ENCODE measurements around the gene MVD. TPM values are rescaled to one million over a fixed set of nuclear protein-coding genes. Genes with fewer than 3 reads are reported as not detected.
"Not testable (repeated sequence)": the region's sequence is repeated elsewhere in the genome, so short reads cannot be mapped to it uniquely, and the experiment has no call there.

The MVD gene
- total RNA-seq, 1 donor from 2014 or later = 24.0 TPM

DNA sequence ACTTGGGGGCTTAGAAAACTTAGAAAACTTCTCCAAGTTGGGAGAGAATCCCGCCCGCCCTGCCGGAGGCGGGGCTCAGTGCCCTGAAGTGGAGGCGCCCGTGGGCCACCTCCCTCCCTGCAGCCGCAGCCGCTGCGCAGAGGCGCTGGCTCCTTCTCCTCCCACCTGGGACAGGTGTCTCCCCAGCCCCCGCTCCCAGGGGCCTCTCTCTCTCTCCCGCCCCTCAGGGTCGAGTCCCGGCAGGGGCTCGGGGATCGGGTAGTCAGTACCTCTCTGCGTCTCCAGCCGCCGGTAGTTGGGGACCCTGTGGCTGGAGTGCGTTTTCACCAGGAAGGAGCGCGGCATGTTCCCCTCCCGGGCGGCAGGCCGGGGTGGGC, 23.2 kb upstream of the MVD start:
- no peak for DNase-seq (ENCODE audit: missing footprints)
- peak; percentile 32 for ATAC-seq
- intact Hi-C loops (cut with DNase I) = no loop called here

DNA sequence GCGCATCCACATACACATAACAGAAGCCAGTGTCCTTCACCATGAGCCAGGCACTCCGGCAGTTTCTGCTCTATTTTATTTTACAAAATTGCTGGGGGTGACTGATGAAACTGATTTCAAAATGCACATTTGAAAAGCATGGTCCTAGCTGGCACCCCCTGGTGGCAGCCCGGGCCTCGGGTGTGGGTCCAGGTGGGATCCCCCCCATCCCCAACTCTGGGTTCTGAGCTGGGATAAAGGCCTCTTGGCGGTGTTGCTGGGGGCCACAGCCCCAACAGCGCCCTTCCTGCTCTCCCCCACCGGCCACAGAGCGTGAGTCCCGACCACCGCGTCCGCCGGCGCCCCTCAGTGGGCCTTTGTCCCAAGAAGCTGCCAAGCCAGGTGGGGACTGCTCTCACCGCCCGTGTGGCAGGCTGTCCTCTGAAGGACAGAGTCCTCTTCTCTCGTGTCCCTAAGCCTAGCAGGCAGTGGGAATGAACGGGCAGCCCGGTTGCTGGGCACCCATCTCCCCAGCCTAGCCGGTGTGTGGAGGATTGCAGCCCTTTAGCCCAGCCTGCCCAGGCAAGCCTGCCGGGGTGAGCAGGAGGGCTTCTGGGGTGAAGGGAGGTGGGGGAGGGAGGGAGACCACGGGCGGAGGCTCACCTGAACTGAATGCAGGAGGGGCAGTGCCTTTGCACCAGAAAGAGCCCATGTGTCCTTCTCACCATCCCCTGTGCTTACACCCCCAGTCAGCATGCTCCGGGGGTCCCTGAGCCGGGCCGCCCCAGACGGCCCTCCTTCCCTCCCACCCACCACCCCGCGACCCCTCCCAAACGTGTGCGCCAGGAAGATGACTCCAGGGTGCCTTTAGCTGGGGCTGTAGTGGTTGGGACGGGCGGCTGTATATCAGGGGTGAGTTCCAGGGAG, 22.5 kb upstream of the MVD start:
- DNase-seq (ENCODE audit: missing footprints) (no peak), ATAC-seq (peak; percentile 15)
- intact Hi-C loops (cut with DNase I) = no loop called here

DNA sequence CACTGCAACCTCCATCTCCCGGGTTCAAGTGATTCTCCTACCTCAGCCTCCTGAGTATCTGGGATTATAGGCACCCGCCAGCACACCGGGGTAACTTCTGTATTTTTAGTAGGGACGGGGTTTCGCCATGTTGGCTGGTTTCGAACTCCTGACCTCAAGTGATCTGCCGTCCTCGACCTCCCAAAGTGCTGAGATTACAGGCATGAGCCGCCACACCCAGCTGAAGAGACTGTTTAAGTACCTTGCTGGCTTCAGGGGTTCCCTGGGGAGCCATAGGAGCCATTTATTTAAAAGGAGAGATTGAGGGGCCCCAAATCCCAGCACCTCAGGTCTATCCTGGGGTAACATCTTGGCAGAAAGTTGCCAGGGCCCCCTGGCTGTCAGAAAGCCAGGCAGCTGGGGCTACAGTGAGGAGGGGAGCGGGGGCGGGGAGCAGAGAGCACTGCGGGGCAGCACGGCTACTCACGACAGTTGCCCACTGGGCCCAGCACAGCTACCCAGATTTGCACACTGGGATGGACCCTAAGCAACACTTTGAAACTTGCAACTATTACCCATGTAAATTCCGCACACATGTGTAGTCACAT, 21.8 kb upstream of the MVD start:
- intact Hi-C loops (cut with DNase I) = no loop called here
- no peak for DNase-seq (ENCODE audit: missing footprints)

DNA sequence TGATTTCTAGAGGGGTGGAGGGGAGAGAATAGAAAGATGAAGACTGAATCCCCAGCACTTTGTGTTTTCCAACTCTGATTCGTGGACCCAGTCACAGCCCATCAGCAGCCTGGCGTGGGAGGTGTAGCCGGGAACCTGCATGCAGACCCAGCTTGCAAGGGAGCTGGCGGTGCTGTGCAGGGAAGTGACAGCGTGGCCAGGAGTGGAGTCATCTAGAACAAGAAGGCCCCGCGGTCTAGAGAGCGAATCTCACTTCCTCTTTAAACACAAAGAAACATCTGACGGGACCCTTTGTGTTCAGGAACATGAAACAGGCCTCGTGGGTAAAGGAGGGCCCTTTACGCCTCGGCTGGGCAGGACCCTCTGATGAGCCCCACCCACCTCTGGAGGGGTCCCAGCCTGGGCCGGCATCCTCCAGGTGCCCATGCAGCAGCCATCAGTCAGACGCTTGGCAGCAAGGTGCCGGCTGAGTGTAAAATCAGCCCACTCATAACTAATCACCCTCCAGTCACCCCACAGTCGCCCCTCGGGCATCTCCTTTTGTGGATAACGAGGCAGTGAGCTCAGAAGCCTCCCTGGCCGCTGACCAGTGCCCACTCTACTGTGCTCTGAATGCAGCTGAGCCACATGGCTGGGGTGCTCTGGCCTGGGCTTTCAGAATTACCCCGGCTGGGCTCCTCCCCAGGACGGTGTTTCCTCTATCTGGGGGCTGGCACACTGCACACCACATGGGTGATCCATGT, 19.0 kb upstream of the MVD start:
- intact Hi-C loops (cut with DNase I) = no loop called here
- ATAC-seq (peak; percentile 20), DNase-seq (ENCODE audit: missing footprints) (peak; percentile 85)

More for the DNA sequence above, 21.8 kb upstream of the MVD start:
- no peak for ATAC-seq

DNA sequence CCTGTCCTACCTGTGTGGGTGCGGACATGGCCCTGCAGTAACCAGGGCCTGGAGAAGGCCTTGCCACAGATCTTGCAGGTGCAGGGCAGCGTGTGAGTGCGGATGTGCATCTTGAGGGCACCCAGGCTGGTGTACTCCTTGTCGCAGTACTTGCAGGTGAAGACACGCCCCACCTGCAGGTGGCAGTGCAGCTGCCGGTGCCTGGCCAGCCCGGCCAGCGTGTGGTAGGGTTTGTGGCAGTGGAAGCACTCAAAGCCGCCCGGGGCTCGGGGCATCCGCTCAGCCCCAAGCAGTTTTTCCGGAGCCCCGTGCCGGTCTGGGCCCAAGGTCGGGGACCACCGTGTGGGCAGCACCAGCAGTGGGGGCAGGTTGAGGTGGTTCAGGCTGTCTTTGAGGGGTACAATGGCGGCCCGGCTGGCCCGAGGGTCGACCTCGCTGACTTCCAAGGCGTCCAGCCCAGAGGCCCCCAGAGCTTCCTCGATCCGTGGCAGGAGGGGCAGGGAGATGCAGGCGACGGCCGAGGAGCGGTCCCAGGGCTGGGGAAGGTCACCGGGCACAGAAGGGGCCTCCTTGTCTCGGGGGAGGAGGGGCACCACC, 18.3 kb upstream of the MVD start:
- ATAC-seq = no peak
- DNase-seq (ENCODE audit: missing footprints) = no peak
- intact Hi-C loops (cut with DNase I) = no loop called here

DNA sequence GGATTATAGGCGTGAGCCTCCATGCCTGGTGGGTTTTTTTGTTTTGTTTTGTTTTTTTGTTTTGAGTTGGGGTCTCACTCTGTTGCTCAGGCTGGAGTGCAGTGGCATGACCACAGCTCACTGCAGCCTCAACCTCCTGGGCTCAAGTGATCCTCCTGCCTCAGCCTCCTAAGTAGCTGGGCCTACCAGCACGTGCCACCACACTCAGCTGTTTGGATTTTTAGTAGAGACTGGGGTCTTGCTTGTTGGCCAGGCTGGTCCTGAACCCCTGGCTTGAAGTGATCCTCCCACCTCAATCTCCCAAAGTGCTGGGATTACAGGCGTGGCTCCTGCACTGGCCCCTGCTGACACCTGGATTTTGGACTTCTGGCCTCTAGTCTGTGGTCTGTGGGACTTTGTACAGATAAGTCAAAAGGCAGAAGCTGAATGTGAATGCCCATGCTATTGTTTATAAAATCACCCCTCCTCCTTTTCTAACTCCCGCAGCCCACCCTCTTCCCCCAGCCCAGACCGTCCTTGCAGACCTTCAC, 17.7 kb upstream of the MVD start:
- intact Hi-C loops (cut with DNase I) = no loop called here
- DNase-seq (ENCODE audit: missing footprints) (no peak), ATAC-seq (no peak)

DNA sequence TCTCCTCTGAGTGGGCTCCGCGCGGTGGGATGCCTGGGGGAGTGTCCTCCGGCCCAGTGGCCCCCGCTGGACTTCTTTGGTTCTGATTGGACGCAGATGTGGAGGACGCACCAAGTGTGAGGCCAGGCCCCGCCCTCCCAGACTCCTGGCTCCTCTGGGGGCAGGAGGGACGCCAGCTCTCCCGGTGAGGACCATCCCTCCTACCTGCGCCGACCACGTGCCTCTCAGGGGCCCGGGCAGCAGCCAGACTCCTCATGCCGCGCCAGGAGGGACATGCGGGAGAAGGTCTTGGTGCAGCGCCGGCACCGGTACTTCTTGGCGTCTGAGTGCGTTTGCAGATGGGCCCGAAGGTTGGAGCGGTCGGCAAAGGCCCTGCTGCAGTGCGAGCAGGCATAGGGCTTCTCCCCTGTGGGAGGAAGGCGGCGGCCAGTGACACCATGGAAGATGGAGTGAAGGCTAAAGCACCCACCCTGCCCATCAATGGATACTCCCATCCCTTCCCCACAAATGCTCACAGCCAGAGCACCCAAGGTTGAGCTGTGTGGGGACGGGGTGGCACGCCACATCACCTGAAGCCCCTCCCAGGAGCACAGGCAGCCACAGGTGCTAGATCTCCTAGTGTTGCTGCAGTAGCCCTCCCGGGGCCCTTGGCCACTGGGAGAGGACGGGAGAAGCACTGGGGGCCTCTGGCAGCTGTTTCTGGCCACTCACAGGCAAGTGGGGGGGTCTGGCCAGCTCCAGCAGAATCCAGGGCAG, 15.5 kb upstream of the MVD start:
- intact Hi-C loops (cut with DNase I) = no loop called here
- DNase-seq (ENCODE audit: missing footprints) (no peak), ATAC-seq (no peak)

DNA sequence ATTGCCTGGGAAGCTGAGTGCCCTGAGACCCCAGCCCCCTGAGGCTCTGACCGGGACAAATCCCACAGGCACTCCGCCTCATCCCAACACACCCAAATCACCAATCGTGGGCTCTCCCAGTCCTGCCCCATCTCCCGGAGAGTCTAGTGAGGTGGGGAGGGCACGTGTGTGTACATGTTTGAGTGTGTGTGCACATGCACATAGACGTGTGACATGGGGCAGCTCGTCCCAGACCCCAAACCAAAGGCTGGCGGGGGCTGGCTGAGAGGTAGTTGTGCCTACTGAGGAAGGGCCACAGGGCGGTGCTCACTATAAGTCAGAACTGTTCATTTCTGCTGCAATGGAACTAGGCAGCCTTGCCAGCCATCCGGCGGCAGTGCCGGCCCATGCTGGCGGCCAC, 14.8 kb upstream of the MVD start:
- no peak for ATAC-seq
- no peak for DNase-seq (ENCODE audit: missing footprints)

DNA sequence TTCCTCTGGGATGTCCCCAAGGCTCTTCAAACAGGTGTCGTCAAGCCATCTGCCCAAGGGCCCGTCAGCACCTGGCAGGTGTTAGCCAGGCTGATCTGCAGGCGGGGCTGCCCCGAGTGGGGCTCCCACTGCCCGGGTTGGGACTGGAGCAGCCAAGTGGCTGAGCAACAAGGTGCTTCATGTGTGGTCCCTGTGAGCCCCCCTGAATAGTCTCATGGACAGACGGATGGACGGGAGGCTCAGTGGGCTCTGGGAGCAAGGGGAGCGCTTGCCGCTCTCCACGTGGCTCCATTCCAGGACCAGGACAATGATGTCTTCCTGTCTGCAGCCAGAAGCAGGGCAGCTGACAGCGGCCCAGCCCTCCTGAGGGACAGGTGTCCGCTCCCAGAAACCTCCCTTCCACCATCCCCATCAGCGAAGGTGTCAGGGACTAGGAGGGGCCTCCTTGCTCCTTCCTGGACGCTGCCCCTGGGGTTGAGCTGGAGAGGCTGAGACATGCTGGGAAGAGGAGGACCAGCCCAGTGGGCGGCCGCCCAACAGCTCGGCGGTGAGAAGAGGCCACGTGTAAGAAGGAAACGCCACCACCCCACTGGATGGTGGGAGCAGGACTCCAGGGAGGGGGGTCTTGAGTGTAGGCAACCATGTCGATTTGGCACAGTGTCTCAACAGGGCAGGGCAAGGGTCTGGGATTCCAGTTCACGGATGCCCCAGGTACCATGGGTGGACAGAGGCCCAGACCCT, 13.8 kb upstream of the MVD start:
- ATAC-seq = no peak
- DNase-seq (ENCODE audit: missing footprints) = no peak
- intact Hi-C loops (cut with DNase I) = no loop called here

More for the DNA sequence above, 14.8 kb upstream of the MVD start:
- intact Hi-C loops (cut with DNase I) = no loop called here

DNA sequence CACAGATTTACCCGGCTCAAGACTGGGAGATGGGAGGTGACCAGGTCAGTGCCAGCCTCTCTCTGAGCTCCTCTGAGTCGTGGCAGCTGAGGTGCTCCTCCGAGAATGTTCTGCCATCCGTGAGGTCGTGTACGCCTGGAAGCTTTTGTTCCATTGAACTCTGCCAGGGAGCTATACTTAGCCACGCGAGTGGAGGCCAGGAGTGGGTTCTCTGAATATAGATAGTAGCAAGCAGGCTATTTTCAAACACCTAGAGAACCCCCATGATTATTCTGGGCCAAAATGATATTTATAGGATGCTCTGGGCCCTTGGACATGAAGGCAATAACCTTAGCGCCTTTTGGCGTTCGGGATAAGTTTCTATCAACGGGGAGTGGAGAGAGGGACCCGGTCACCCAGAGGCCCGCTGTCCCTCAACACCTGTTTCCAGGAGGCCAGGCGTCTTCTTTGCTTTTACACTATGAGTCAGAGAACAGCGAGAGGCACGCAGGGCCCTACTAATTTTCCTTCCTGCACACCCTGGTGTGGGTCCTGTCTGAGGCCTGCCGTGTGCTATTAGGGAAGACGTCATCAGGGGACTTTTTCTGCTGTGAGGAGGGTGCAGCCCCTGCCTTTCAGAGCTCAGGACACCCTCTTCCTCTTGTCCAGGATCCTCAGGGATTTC, 11.0 kb upstream of the MVD start:
- no peak for DNase-seq (ENCODE audit: missing footprints)
- intact Hi-C loops (cut with DNase I) = no loop called here
- peak; percentile 88 for ATAC-seq

DNA sequence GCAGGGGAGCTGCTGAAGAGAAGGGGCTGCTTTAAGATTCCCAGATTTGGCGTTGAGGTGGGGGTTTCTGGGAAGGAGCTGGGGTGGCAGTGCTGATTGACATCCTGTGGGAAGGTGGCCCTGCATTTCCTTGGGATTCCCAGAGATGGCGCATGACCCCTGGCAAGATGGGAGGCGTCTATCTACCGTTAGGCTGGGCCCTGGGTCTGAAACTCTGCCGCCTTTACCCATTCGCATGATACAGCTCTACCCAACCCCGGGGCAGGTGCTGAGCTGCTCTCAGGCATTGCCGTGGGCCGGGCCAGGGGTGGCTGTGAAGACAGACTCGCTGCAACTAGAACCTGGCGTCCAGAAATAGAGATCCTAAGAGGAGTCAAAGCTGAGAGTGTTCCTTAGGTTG, 9.9 kb upstream of the MVD start:
- ATAC-seq (peak; percentile 21), DNase-seq (ENCODE audit: missing footprints) (no peak)
- intact Hi-C loops (cut with DNase I) = no loop called here

DNA sequence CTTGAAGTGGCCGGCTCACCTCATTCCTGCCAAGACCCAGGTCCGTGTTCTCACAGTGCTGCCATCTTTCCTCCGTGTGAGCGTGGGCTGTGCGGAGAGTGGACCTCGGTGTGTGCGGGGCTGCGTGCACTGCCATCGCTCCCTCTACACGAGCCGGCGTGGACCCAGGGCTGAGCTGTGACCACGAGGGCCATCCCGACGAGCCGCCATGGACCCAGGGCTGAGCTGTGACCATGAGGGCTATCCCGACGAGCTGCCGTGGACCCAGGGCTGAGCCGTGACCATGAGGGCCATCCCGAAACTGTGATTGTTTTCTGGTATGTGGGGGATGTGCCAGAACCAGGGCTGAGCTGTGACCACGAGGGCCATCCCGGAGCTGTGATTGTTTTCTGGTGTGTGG, 8.9 kb upstream of the MVD start:
- intact Hi-C loops (cut with DNase I) = no loop called here
- no peak for DNase-seq (ENCODE audit: missing footprints)
- no peak for ATAC-seq

DNA sequence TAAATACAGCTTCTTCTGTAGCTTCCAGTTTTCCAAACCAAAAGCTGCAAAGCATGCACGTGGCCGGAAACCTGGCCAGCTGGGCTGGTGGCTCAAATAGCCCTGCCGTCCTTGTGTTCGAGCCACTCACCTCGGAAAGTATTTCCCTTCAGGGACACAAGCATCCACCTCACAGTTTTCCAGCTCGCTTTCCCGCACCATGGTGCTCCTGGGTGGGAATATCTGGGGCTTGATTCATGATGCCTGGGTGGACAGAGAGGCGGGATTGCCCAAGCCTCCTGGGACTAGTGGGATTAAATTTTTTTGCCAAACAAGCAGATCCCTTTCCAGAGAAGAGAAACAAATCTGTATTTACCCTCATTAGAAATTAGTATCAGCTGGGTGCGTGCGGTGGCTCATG, 7.1 kb upstream of the MVD start:
- ATAC-seq (no peak), DNase-seq (ENCODE audit: missing footprints) (no peak)
- intact Hi-C loops (cut with DNase I) = no loop called here

DNA sequence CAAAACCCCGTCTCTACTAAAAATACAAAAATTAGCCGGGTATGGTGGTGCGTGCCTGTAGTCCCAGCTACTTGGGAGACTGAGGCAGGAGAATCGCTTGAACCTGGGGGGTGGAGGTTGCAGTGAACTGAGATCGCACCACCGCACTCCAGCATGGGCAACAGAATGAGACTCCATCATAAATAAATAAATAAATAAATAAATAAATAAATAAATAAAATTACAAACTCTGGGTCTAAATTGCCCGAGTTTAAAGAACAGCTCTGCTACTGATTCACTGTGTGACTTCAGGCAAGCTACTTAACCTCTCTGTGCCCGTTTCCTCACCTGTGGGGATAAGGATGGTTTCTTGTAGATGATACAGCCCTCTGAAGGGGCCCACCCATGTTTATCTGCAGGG, 6.6 kb upstream of the MVD start:
- ATAC-seq; DNase-seq (ENCODE audit: missing footprints); intact Hi-C loops (cut with DNase I): not testable (repeated sequence)

DNA sequence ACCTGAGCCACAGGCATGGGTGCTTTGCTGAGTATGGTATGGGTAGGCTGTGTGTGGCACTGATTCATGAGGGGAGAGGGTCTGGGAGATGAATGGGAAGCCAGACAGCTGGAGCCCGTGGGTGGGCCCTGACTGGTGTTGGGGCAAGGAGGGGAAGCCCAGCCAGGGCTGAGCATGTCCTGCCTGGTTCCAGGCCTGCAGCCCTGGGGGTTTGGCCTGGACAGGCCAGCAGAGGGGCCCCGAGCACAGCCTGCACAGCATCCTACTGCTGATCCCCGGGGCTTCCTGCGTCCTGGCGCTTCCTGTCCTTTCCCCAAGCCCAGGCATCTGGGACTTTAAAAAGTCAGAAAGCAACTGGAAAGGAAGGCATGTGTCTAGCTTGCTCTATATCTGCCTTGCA, 4.6 kb upstream of the MVD start:
- ATAC-seq = no peak
- intact Hi-C loops (cut with DNase I) = no loop called here
- no peak for DNase-seq (ENCODE audit: missing footprints)

DNA sequence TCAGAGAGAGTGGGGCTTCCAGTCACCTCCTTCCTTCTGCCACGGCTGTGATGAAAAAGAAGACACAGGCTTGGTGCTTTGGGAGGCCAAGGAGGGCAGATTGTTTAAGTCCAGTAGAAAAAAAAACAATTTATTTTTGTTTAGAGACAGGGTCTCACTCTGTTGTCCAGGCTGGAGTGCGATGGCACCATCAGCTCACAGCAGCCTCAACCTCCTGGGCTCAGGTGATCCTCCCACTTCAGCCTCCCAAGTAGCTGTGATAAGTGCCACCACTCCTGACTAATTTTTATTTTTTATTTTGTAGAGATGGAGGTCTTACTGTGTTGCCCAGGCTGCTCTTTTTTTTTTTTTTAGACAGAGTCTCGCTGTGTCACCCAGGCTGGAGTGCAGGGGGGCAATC, 2.7 kb upstream of the MVD start:
- ATAC-seq (no peak), DNase-seq (ENCODE audit: missing footprints) (no peak)
- intact Hi-C loops (cut with DNase I) = no loop called here

DNA sequence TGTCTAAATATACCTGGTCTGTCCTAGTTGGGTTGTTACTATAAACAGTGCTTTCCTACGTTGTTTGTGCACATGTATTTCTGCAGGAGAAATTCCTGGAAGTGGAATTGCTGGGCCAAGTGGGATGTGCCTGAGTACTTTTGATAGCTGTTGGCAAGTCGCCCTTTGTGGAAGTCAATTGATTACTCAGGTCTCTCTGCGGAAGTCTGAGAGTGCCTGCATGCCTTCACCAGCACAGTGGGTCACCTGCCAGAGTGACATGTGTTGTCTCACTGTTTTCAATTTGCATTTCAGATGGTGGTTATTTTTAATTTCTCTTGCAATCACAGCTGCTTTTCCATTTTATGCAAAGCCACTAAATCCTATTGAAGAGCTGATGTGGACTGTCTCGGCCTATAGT, 2.3 kb upstream of the MVD start:
- no peak for DNase-seq (ENCODE audit: missing footprints)
- intact Hi-C loops (cut with DNase I) = no loop called here
- no peak for ATAC-seq
